A204.1 (cell line): ENCODE results near the gene SMPD3.

Experiments used
- FAIRE-seq: peaks from 2 replicates; lab custom pipeline; 2012; peaks lifted over from hg19 to GRCh38; lab: Jason Lieb, UNC

SMPD3 gene

GRCh38 chr16:68368301-68368888, 79.9 kb downstream of the SMPD3 start:
- FAIRE-seq = no peak

GRCh38 chr16:68367891-68368290, 80.4 kb downstream of the SMPD3 start:
- FAIRE-seq = no peak

- no peak for FAIRE-seq
These were observed 80.9 kb downstream of the SMPD3 start for GRCh38 chr16:68367440-68367839.

GRCh38 chr16:68367030-68367429, 81.3 kb downstream of the SMPD3 start:
- FAIRE-seq = no peak

GRCh38 chr16:68366062-68366461, 82.2 kb downstream of the SMPD3 start:
- FAIRE-seq = no peak

GRCh38 chr16:68365167-68365817, 83.0 kb downstream of the SMPD3 start:
- no peak for FAIRE-seq

- no peak for FAIRE-seq
These were observed 83.7 kb downstream of the SMPD3 start for GRCh38 chr16:68364561-68364998.

- no peak for FAIRE-seq
These were observed 84.4 kb downstream of the SMPD3 start for GRCh38 chr16:68363658-68364521.

- no peak for FAIRE-seq
These were observed 85.2 kb downstream of the SMPD3 start for GRCh38 chr16:68362947-68363657.

GRCh38 chr16:68362262-68362913, 85.9 kb downstream of the SMPD3 start:
- no peak for FAIRE-seq

GRCh38 chr16:68361485-68361884, 86.8 kb downstream of the SMPD3 start:
- FAIRE-seq = no peak

GRCh38 chr16:68360956-68361355, 87.4 kb downstream of the SMPD3 start:
- FAIRE-seq = no peak

- no peak for FAIRE-seq
These were observed 87.8 kb downstream of the SMPD3 start for GRCh38 chr16:68360547-68360946.

- no peak for FAIRE-seq
These were observed 88.7 kb downstream of the SMPD3 start for GRCh38 chr16:68359398-68360191.

- FAIRE-seq = no peak
These were observed 89.4 kb downstream of the SMPD3 start for GRCh38 chr16:68358951-68359350.

GRCh38 chr16:68357923-68358322, 90.4 kb downstream of the SMPD3 start:
- FAIRE-seq = no peak

GRCh38 chr16:68357521-68357922, 90.8 kb downstream of the SMPD3 start:
- no peak for FAIRE-seq

- no peak for FAIRE-seq
These were observed 91.4 kb downstream of the SMPD3 start for GRCh38 chr16:68356919-68357286.

GRCh38 chr16:68356249-68356918, 91.9 kb downstream of the SMPD3 start:
- no peak for FAIRE-seq

GRCh38 chr16:68355447-68356248, 92.7 kb downstream of the SMPD3 start:
- no peak for FAIRE-seq
